Keratinocyte (primary cell): ENCODE data around the gene CRLF3. TPM values are rescaled to one million over a fixed set of nuclear protein-coding genes. Genes with fewer than 3 reads are reported as not detected.
"Not testable (repeated sequence)": the region's sequence is repeated elsewhere in the genome, so short reads cannot be mapped to it uniquely, and the experiment has no call there.

Experiments used
- DNase-seq: peaks from one replicate; pipeline ENCODE4 v3.0.0-alpha.2; 2011; ENCODE audit warnings: low read depth, missing footprints, low spot score
- FAIRE-seq: peaks from 2 replicates; lab custom pipeline; 2011; peaks lifted over from hg19 to GRCh38; lab: Jason Lieb, UNC
- H2AFZ ChIP-seq: 2 replicates; pipeline ENCODE4 v1.6.0; 2012; ENCODE audit warnings: low read length, control low read depth, inconsistent platforms; ENCODE audit not compliant: control insufficient read depth
- H3K27ac ChIP-seq: 2 replicates; pipeline ENCODE4 v1.5.1; 2011; ENCODE audit warnings: low read length; ENCODE audit not compliant: control insufficient read depth, insufficient read depth
- H3K27me3 ChIP-seq: 3 replicates; pipeline ENCODE4 v1.6.0; 2011; ENCODE audit warnings: low read length; ENCODE audit not compliant: control insufficient read depth, insufficient read depth; ENCODE audit errors: extremely low read depth
- H3K36me3 ChIP-seq, 2 experiments: 2 replicates in 1 of 2; 3 replicates in 1 of 2; pipeline ENCODE4 v1.5.1; 2011; ENCODE audit warnings: low read length in 2 of 2, mild to moderate bottlenecking in 1 of 2; ENCODE audit not compliant: control insufficient read depth in 2 of 2, insufficient read depth in 2 of 2; ENCODE audit errors: extremely low read depth in 1 of 2
- H3K4me1 ChIP-seq: 3 replicates; pipeline ENCODE4 v1.5.1; 2011; ENCODE audit warnings: low read length; ENCODE audit not compliant: control insufficient read depth, insufficient read depth; ENCODE audit errors: extremely low read depth
- H3K4me2 ChIP-seq: 3 replicates; pipeline ENCODE4 v1.6.0; 2011; ENCODE audit warnings: low read depth, low read length; ENCODE audit not compliant: control insufficient read depth, insufficient read depth; ENCODE audit errors: extremely low read depth
- H3K4me3 ChIP-seq, 3 experiments: fragments of 200-600 bp in 1 of 3; sonication (generic) in 1 of 3; 2 replicates in 2 of 3; 3 replicates in 1 of 3; pipeline ENCODE4 v1.5.1; 2011 to 2016; ENCODE audit warnings: low read length in 3 of 3, mild to moderate bottlenecking in 3 of 3, control low read depth in 2 of 3, inconsistent platforms in 1 of 3, low read depth in 1 of 3, mixed read lengths in 1 of 3, mixed run types in 1 of 3, moderate library complexity in 1 of 3; ENCODE audit not compliant: control insufficient read depth in 2 of 3, insufficient read depth in 2 of 3; ENCODE audit errors: extremely low read depth in 1 of 3
- H3K79me2 ChIP-seq: 2 replicates; pipeline ENCODE4 v1.6.0; 2012; ENCODE audit warnings: low read length; ENCODE audit not compliant: control insufficient read depth, insufficient read depth
- H3K9ac ChIP-seq: 3 replicates; pipeline ENCODE4 v1.6.0; 2011; ENCODE audit warnings: low read length; ENCODE audit not compliant: control insufficient read depth, insufficient read depth; ENCODE audit errors: extremely low read depth
- H3K9me1 ChIP-seq: 3 replicates; pipeline ENCODE4 v1.6.0; 2011; ENCODE audit warnings: low read length; ENCODE audit not compliant: control insufficient read depth, insufficient read depth; ENCODE audit errors: extremely low read depth
- H3K9me3 ChIP-seq: 2 replicates; pipeline ENCODE4 v1.5.1; 2012; ENCODE audit warnings: low read depth, low read length; ENCODE audit not compliant: control insufficient read depth
- H4K20me1 ChIP-seq: 3 replicates; pipeline ENCODE4 v1.6.0; 2011; ENCODE audit warnings: low read length; ENCODE audit not compliant: control insufficient read depth, insufficient read depth; ENCODE audit errors: extremely low read depth
- dilution Hi-C: fragments of 300-500 bp; cut with MboI; formaldehyde crosslinking; loops from one replicate; pipeline ENCODE4 v1.7.0; 2020; ENCODE audit warnings: low sequenced_read_pairs; ENCODE audit not compliant: extremely low pct_ligation_motif_present
- polyA plus RNA-seq, 5 experiments: library from polyadenylated mRNA; depleted of rRNA in 3 of 5; stranded (reverse) in 3 of 5; stranded (forward) in 1 of 5; unstranded in 1 of 5; fragments of >200 nt; gene quantifications; 1 replicate in 1 of 5; 2 replicates in 3 of 5; 3 replicates in 1 of 5; pipeline versions ENCODE4 v1.2.1 to v1.2.3, GENCODE V29; 2011 to 2012; ENCODE audit warnings: missing spikeins in 2 of 5, low read depth in 1 of 5, low replicate concordance in 1 of 5

The CRLF3 gene
- polyA plus RNA-seq, 1 donor (not counting 4 experiments of a cell fraction or from before 2014, with no cell fraction given) = 22.4 TPM

DNA sequence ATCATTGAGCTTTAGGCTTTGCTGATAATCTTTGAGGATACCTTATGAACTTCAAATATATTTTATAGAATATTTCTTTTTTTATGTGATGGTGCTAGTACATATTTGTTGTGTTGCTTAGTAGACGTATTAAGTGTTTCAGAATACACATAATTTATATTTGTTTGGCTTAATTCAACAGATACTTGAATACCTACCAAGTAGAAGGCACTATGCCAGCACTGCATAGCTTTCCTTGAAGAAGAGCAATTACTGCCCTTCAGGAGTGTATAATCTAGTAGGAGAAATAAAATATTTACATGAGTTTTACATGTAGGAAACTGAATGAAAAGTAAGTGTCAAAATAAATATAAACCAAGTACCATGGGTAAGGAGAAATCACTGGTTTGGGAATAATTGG lies 81.8 kb downstream of the CRLF3 start:
- H3K9me1 ChIP-seq, H3K9ac ChIP-seq, H3K4me3 ChIP-seq, H3K36me3 ChIP-seq, FAIRE-seq, H3K9me3 ChIP-seq, H2AFZ ChIP-seq, H3K4me1 ChIP-seq, DNase-seq, H3K27me3 ChIP-seq, H3K27ac ChIP-seq, dilution Hi-C loops, H3K4me2 ChIP-seq, H4K20me1 ChIP-seq: not testable (repeated sequence)
- H3K79me2 ChIP-seq = peaks cover 25% of the 10 kb centered on the region

DNA sequence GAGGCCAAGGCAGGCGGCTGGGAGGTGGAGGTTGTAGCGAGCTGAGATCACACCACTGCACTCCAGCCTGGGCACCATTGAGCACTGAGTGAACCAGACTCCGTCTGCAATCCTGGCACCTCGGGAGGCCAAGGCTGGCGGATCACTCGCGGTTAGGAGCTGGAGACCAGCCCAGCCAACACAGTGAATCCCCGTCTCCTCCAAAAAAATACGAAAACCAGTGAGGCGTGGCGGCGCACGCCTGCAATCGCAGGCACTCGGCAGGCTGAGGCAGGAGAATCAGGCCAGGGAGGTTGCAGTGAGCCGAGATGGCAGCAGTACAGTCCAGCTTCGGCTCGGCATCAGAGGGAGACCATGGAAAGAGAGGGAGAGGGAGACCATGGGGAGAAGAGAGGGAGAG lies 88.1 kb downstream of the CRLF3 start:
- H4K20me1 ChIP-seq = not testable (repeated sequence)

DNA sequence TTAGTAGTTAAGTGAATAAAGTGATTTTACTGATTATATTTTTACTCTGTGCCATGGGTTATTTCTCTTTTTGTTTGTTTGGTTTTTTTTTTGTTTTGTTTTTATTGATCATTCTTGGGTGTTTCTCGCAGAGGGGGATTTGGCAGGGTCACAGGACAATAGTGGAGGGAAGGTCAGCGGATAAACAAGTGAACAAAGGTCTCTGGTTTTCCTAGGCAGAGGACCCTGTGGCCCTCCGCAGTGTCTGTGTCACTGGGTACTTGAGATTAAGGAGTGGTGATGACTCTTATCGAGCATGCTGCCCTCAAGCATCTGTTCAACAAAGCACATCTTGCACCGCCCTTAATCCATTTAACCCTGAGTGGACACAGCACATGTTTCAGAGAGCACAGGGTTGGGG lies 88.8 kb downstream of the CRLF3 start:
- H3K9me1 ChIP-seq, H4K20me1 ChIP-seq, DNase-seq, FAIRE-seq, H2AFZ ChIP-seq, H3K27me3 ChIP-seq, H3K9ac ChIP-seq, H3K27ac ChIP-seq, H3K4me1 ChIP-seq, H3K4me2 ChIP-seq, H3K9me3 ChIP-seq, dilution Hi-C loops, H3K4me3 ChIP-seq, H3K36me3 ChIP-seq: not testable (repeated sequence)
- H3K79me2 ChIP-seq = peaks cover 62% of the 10 kb centered on the region

More for the DNA sequence above, 88.1 kb downstream of the CRLF3 start:
- H3K9me3 ChIP-seq, H3K4me3 ChIP-seq, H3K9me1 ChIP-seq, FAIRE-seq, H3K36me3 ChIP-seq, H2AFZ ChIP-seq, dilution Hi-C loops, H3K4me2 ChIP-seq, DNase-seq, H3K4me1 ChIP-seq, H3K9ac ChIP-seq, H3K27ac ChIP-seq, H3K27me3 ChIP-seq: not testable (repeated sequence)
- peaks cover 68% of the 10 kb centered on the region for H3K79me2 ChIP-seq

DNA sequence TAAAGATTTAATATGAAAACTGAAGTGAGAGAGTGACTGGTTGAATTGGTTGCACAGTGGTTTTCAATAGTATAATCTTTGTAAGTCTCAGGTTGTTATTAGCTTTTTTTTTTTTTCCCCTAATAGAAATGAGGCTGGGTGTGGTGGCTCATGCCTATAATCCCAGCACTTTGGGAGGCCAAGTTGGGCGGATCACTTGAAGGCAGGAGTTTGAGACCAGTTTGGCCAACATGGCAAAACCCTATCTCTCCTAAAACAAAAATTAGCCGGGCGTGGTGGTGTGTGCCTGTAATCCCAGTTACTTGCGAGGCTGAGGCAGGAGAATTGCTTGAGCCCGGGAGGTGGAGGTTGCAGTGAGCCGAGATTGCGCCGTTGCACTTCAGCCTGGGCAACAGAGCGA lies 89.3 kb downstream of the CRLF3 start:
- DNase-seq, H3K9me1 ChIP-seq, H3K36me3 ChIP-seq, H3K4me1 ChIP-seq, FAIRE-seq, H4K20me1 ChIP-seq, H3K4me3 ChIP-seq, H3K9me3 ChIP-seq, H3K4me2 ChIP-seq, dilution Hi-C loops, H2AFZ ChIP-seq, H3K27ac ChIP-seq, H3K9ac ChIP-seq, H3K27me3 ChIP-seq: not testable (repeated sequence)
- peaks cover 59% of the 10 kb centered on the region for H3K79me2 ChIP-seq

DNA sequence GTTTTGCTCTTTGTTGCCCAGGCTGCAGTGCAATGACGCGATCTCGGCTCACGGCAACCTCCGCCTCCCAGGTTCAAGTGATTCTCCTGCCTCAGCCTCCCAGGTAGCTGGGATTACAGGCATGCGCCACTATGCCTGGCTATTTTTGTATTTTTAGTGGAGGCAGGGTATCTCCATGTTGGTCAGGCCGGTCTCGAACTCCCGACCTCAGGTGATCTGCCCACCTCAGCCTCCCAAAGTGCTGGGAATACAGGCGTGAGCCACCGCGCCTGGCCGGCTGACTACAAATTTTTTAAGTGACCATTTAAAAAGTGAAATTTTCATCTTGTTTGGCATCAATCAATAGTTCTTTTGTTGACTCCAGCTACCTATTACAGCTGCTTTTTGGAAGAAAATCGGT lies 90.3 kb downstream of the CRLF3 start:
- H3K4me3 ChIP-seq, H3K36me3 ChIP-seq, H4K20me1 ChIP-seq, H3K9ac ChIP-seq, H2AFZ ChIP-seq, H3K27ac ChIP-seq, H3K4me1 ChIP-seq, H3K9me3 ChIP-seq, dilution Hi-C loops, FAIRE-seq, DNase-seq, H3K4me2 ChIP-seq, H3K27me3 ChIP-seq, H3K9me1 ChIP-seq: not testable (repeated sequence)
- peaks cover 54% of the 10 kb centered on the region for H3K79me2 ChIP-seq
